DND-41 (cell line): ENCODE results near the gene PRAMEF14.
"Not testable (repeated sequence)": the region's sequence is repeated elsewhere in the genome, so short reads cannot be mapped to it uniquely, and the experiment has no call there.

Experiments used
- ATAC-seq: fragments of 200-7000 bp; cut with Tn5 transposase; 3 replicates; pipeline ENCODE4 v1.9.1; 2021; ENCODE audit warnings: low read depth; ENCODE audit not compliant: insufficient read depth
- DNase-seq: peaks from one replicate; pipeline ENCODE4 v3.0.0-alpha.2; 2020
- H2AFZ ChIP-seq: 2 replicates; pipeline ENCODE4 v1.6.0; 2012; ENCODE audit warnings: low read depth, low read length
- H3K27ac ChIP-seq: 2 replicates; pipeline ENCODE4 v1.5.1; 2012; ENCODE audit warnings: low read length, inconsistent platforms
- H3K27me3 ChIP-seq: fragments of 200-600 bp; sonication (generic); 2 replicates; pipeline ENCODE4 v1.6.0; 2012; ENCODE audit warnings: low read length, mild to moderate bottlenecking, inconsistent platforms; ENCODE audit not compliant: insufficient read depth, poor library complexity
- H3K36me3 ChIP-seq: 2 replicates; pipeline ENCODE4 v1.5.1; 2012; ENCODE audit warnings: low read length, inconsistent platforms; ENCODE audit not compliant: insufficient read depth
- H3K4me1 ChIP-seq: 2 replicates; pipeline ENCODE4 v1.5.1; 2012; ENCODE audit warnings: mild to moderate bottlenecking, low read length; ENCODE audit not compliant: insufficient read depth
- H3K4me2 ChIP-seq: 2 replicates; pipeline ENCODE4 v1.6.0; 2012; ENCODE audit warnings: mild to moderate bottlenecking, moderate library complexity, low read length, inconsistent platforms; ENCODE audit not compliant: insufficient read depth
- H3K4me3 ChIP-seq, 2 experiments: fragments of 200-600 bp in 1 of 2; shearing (Covaris generic) in 1 of 2; 2 replicates each; pipeline ENCODE4 v1.5.1; 2012 to 2016; ENCODE audit warnings: inconsistent platforms in 2 of 2, low read length in 2 of 2, mild to moderate bottlenecking in 2 of 2, low read depth in 1 of 2, moderate library complexity in 1 of 2
- H3K79me2 ChIP-seq: 2 replicates; pipeline ENCODE4 v1.6.0; 2012; ENCODE audit warnings: low read length, inconsistent platforms; ENCODE audit not compliant: insufficient read depth
- H3K9ac ChIP-seq: 2 replicates; pipeline ENCODE4 v1.6.0; 2012; ENCODE audit warnings: low read depth, mild to moderate bottlenecking, inconsistent platforms, low read length, moderate library complexity
- H3K9me3 ChIP-seq: 2 replicates; pipeline ENCODE4 v1.5.1; 2012; ENCODE audit warnings: low read length, moderate library complexity, mild to moderate bottlenecking, inconsistent platforms; ENCODE audit not compliant: insufficient read depth, severe bottlenecking
- H4K20me1 ChIP-seq: 2 replicates; pipeline ENCODE4 v1.6.0; 2012; ENCODE audit warnings: low read length; ENCODE audit not compliant: insufficient read depth

PRAMEF14 gene

GRCh38 chr1:13347034-13347433 lies at the start of gene PRAMEF14:
Gene PRAMEF14, minus strand, starts transcription at chr1:13347134. Its CDS starts 1,820 bp downstream, at chr1:13345314.
- not testable (repeated sequence) for H3K4me3 ChIP-seq, DNase-seq, H3K36me3 ChIP-seq, H3K79me2 ChIP-seq, H3K27ac ChIP-seq, H2AFZ ChIP-seq, H3K9me3 ChIP-seq, H3K9ac ChIP-seq, H3K4me2 ChIP-seq, ATAC-seq, H4K20me1 ChIP-seq, H3K4me1 ChIP-seq, H3K27me3 ChIP-seq

- ATAC-seq, H2AFZ ChIP-seq, DNase-seq, H3K4me2 ChIP-seq, H3K9me3 ChIP-seq, H3K4me1 ChIP-seq, H3K27me3 ChIP-seq, H3K27ac ChIP-seq, H3K4me3 ChIP-seq, H4K20me1 ChIP-seq, H3K79me2 ChIP-seq, H3K9ac ChIP-seq, H3K36me3 ChIP-seq: not testable (repeated sequence)
Measured at GRCh38 chr1:13395311-13395710, 48.4 kb upstream of the PRAMEF14 start.

- H3K79me2 ChIP-seq, H2AFZ ChIP-seq, H3K4me3 ChIP-seq, H3K36me3 ChIP-seq, H4K20me1 ChIP-seq, H3K27me3 ChIP-seq, H3K4me1 ChIP-seq, DNase-seq, H3K9ac ChIP-seq, H3K9me3 ChIP-seq, H3K4me2 ChIP-seq, H3K27ac ChIP-seq, ATAC-seq: not testable (repeated sequence)
Measured at GRCh38 chr1:13394761-13395160, 47.8 kb upstream of the PRAMEF14 start.

GRCh38 chr1:13393004-13393403 lies 46.1 kb upstream of the PRAMEF14 start:
- ATAC-seq = not testable (repeated sequence)

GRCh38 chr1:13389332-13389731 lies 42.4 kb upstream of the PRAMEF14 start, which contains the start of gene PRAMEF17:
Gene PRAMEF17, plus strand, starts transcription at chr1:13389632. Its CDS starts 26 bp downstream, at chr1:13389658.
- not testable (repeated sequence) for H3K4me2 ChIP-seq, DNase-seq, H3K9me3 ChIP-seq, H4K20me1 ChIP-seq, H3K4me1 ChIP-seq, H2AFZ ChIP-seq, H3K36me3 ChIP-seq, H3K27me3 ChIP-seq, H3K9ac ChIP-seq, H3K27ac ChIP-seq, ATAC-seq, H3K79me2 ChIP-seq, H3K4me3 ChIP-seq

More at GRCh38 chr1:13393004-13393403, 46.1 kb upstream of the PRAMEF14 start:
- not testable (repeated sequence) for H3K79me2 ChIP-seq, H3K4me1 ChIP-seq, H2AFZ ChIP-seq, DNase-seq, H3K4me3 ChIP-seq, H3K36me3 ChIP-seq, H4K20me1 ChIP-seq, H3K9ac ChIP-seq, H3K27me3 ChIP-seq, H3K4me2 ChIP-seq, H3K9me3 ChIP-seq, H3K27ac ChIP-seq

GRCh38 chr1:13380380-13380779 lies 33.4 kb upstream of the PRAMEF14 start:
- not testable (repeated sequence) for H3K4me1 ChIP-seq, H2AFZ ChIP-seq, H3K27me3 ChIP-seq, ATAC-seq, H3K27ac ChIP-seq, H3K9me3 ChIP-seq, DNase-seq, H3K4me2 ChIP-seq, H3K36me3 ChIP-seq, H4K20me1 ChIP-seq, H3K79me2 ChIP-seq, H3K4me3 ChIP-seq, H3K9ac ChIP-seq

- not testable (repeated sequence) for H3K27me3 ChIP-seq, H3K9me3 ChIP-seq, DNase-seq, H2AFZ ChIP-seq, H3K79me2 ChIP-seq, H4K20me1 ChIP-seq, H3K4me2 ChIP-seq, H3K27ac ChIP-seq, ATAC-seq, H3K4me3 ChIP-seq, H3K36me3 ChIP-seq, H3K9ac ChIP-seq, H3K4me1 ChIP-seq
Measured at GRCh38 chr1:13378983-13379382, 32.0 kb upstream of the PRAMEF14 start.
